Neural progenitor cell (in vitro differentiated cells): ENCODE measurements around the gene SLC4A5. TPM values are rescaled to one million over a fixed set of nuclear protein-coding genes. Genes with fewer than 3 reads are reported as not detected.

Experiments
- DNase-seq: peaks from one replicate; pipeline ENCODE4 v3.0.0-alpha.2; 2016; ENCODE audit warnings: low spot score
- H2AFZ ChIP-seq: fragments of 200-600 bp; sonication (generic); replicated peaks from 2 replicates; pipeline ENCODE4 v1.6.1; 2016; ENCODE audit warnings: antibody characterized with exemption
- H3F3A ChIP-seq: fragments of 200-600 bp; sonication (generic); 2 replicates; pipeline ENCODE4 v1.6.1; 2016; ENCODE audit warnings: antibody characterized with exemption, low read depth
- H3K27ac ChIP-seq: fragments of 200-600 bp; sonication (generic); 2 replicates; pipeline ENCODE4 v1.5.1; 2016; ENCODE audit warnings: mild to moderate bottlenecking
- H3K27me3 ChIP-seq: fragments of 200-600 bp; sonication (generic); 2 replicates; pipeline ENCODE4 v1.6.1; 2016; ENCODE audit warnings: mild to moderate bottlenecking, moderate library complexity
- H3K36me3 ChIP-seq: fragments of 200-600 bp; sonication (generic); 2 replicates; pipeline ENCODE4 v1.5.1; 2016
- H3K4me1 ChIP-seq: fragments of 200-600 bp; sonication (generic); 2 replicates; pipeline ENCODE4 v1.6.1; 2016; ENCODE audit warnings: mixed run types
- H3K4me2 ChIP-seq: fragments of 200-600 bp; sonication (generic); 2 replicates; pipeline ENCODE4 v1.6.1; 2016
- H3K4me3 ChIP-seq: fragments of 200-600 bp; sonication (generic); 2 replicates; pipeline ENCODE4 v1.5.1; 2016
- H3K79me2 ChIP-seq: fragments of 200-600 bp; sonication (generic); 2 replicates; pipeline ENCODE4 v1.6.1; 2016; ENCODE audit warnings: low read depth
- H3K9ac ChIP-seq: fragments of 200-600 bp; sonication (generic); 2 replicates; pipeline ENCODE4 v1.6.1; 2016
- H3K9me3 ChIP-seq: fragments of 200-600 bp; sonication (generic); 2 replicates; pipeline ENCODE4 v1.5.1; 2016; ENCODE audit warnings: low read depth
- H4K20me1 ChIP-seq: fragments of 200-600 bp; sonication (generic); 2 replicates; pipeline ENCODE4 v1.6.1; 2016; ENCODE audit warnings: low read depth
- H3K27ac Mint-ChIP-seq: 3 replicates; pipeline ENCODE4 v1.8.0; 2021; ENCODE audit warnings: mixed read lengths
- H3K27me3 Mint-ChIP-seq: 2 replicates; pipeline ENCODE4 v1.8.0; 2022; ENCODE audit warnings: low read depth, mild to moderate bottlenecking, inconsistent platforms, moderate library complexity, mixed read lengths; ENCODE audit not compliant: insufficient read depth
- H3K36me3 Mint-ChIP-seq: 3 replicates; pipeline ENCODE4 v1.8.0; 2021; ENCODE audit warnings: mixed read lengths
- H3K4me1 Mint-ChIP-seq: 3 replicates; pipeline ENCODE4 v1.8.0; 2021; ENCODE audit warnings: mixed read lengths
- H3K4me3 Mint-ChIP-seq: 3 replicates; pipeline ENCODE4 v1.8.0; 2021; ENCODE audit warnings: mild to moderate bottlenecking, moderate library complexity, mixed read lengths
- H3K9me3 Mint-ChIP-seq: 3 replicates; pipeline ENCODE4 v1.8.0; 2020; ENCODE audit warnings: mixed read lengths
- EZH2 ChIP-seq: fragments of 200-600 bp; sonication (generic); IDR thresholded peaks from 2 replicates; pipeline ENCODE4 v1.6.1; 2017; ENCODE audit warnings: antibody characterized with exemption, mild to moderate bottlenecking, moderate library complexity
- EZH2phosphoT487 ChIP-seq: fragments of 200-600 bp; sonication (generic); IDR thresholded peaks from 2 replicates; pipeline ENCODE4 v1.6.1; 2017; ENCODE audit warnings: antibody characterized with exemption
- total RNA-seq: library from RNA; depleted of rRNA; stranded (reverse); fragments of >200 nt; gene quantifications from 2 replicates; pipeline ENCODE4 v1.2.3, GENCODE V29; 2015; ENCODE audit warnings: low replicate concordance
- TF ChIP-seq, protein P1 (sequence below): fragments of 200-600 bp; sonication (generic); IDR thresholded peaks from 2 replicates; pipeline ENCODE4 v1.5.1; 2017; ENCODE audit warnings: antibody characterized with exemption, mild to moderate bottlenecking

SLC4A5 gene
- total RNA-seq, 1 donor from 2014 or later: 2.0 TPM

DNA sequence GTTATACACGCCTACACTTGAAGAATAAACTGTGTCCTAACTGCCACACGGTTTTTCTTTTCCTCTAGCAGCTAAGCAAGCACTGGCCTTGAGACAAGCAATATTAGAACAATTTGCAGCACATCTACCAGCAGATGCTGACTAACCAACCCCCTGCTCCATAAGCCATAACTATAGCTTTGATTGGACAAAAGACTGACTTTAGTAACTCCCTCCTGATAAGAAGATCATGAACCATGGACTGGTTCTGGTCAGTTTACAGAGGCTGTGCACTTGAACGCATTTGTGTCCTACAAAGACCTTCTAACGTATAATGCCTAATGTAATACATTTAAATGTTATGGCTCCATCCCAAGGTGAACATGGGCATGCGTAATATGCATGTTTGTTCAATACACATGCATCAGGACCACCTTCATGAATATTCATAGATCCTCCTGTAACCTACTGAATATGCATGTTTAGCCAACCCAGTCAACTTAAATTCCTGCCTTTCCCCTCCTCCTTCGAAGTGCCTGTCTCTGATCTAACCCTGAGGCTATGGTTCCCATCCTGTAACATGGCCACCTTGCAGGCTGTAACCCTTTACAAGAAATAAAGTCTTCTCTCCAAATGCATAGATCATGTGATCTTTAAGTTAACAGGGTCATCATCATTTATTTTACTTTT lies 26.5 kb downstream of the SLC4A5 start:
- no peak overlapping the region for H3K4me3 ChIP-seq
- H3K36me3 ChIP-seq: no peaks in the 10 kb centered on the region
- TF ChIP-seq, protein P1, sequence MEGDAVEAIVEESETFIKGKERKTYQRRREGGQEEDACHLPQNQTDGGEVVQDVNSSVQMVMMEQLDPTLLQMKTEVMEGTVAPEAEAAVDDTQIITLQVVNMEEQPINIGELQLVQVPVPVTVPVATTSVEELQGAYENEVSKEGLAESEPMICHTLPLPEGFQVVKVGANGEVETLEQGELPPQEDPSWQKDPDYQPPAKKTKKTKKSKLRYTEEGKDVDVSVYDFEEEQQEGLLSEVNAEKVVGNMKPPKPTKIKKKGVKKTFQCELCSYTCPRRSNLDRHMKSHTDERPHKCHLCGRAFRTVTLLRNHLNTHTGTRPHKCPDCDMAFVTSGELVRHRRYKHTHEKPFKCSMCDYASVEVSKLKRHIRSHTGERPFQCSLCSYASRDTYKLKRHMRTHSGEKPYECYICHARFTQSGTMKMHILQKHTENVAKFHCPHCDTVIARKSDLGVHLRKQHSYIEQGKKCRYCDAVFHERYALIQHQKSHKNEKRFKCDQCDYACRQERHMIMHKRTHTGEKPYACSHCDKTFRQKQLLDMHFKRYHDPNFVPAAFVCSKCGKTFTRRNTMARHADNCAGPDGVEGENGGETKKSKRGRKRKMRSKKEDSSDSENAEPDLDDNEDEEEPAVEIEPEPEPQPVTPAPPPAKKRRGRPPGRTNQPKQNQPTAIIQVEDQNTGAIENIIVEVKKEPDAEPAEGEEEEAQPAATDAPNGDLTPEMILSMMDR: no peak
- TF ChIP-seq EZH2phosphoT487 (no peak), EZH2 (no peak)
- no peaks in the 10 kb centered on the region for H3K4me1 ChIP-seq
- H3K27ac Mint-ChIP-seq: no peak overlapping the region
- H2AFZ ChIP-seq: no peak overlapping the region
- H3K4me1 Mint-ChIP-seq: peaks cover 3% of the 10 kb centered on the region
- H3K9me3 Mint-ChIP-seq: no peaks in the 10 kb centered on the region
- H3K27ac ChIP-seq: no peak overlapping the region
- H4K20me1 ChIP-seq: no peaks in the 10 kb centered on the region
- no peak overlapping the region for H3K9ac ChIP-seq
- no peaks in the 10 kb centered on the region for H3K79me2 ChIP-seq
- H3K27me3 Mint-ChIP-seq: peaks cover 2% of the 10 kb centered on the region
- H3K4me3 Mint-ChIP-seq: no peak overlapping the region
- H3K4me2 ChIP-seq: no peak overlapping the region
- H3K36me3 Mint-ChIP-seq: no peaks in the 10 kb centered on the region
- no peak for DNase-seq
- H3K27me3 ChIP-seq: no peaks in the 10 kb centered on the region
- H3F3A ChIP-seq: no peaks in the 10 kb centered on the region
- H3K9me3 ChIP-seq: no peaks in the 10 kb centered on the region

DNA sequence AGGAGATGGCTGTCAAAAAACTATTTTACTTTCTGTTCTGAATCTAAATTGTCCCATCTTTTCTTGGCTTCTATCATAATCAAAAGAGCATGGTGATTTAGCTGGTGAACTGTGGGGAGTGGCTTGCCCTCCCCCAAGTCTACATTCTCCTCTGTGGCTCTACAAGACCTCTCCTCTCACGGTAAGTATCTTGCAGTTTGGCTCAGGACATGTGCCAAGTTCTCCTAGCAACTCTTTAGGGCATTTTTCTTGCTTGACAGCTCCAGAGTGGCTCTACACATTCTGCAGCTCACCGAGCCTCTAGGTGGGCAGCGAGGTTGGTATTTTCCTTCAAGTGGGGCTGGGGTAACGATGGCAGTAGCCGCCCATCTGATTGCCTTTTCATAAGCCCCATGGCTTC lies 29.1 kb downstream of the SLC4A5 start:
- no peaks in the 10 kb centered on the region for H3K27me3 Mint-ChIP-seq

DNA sequence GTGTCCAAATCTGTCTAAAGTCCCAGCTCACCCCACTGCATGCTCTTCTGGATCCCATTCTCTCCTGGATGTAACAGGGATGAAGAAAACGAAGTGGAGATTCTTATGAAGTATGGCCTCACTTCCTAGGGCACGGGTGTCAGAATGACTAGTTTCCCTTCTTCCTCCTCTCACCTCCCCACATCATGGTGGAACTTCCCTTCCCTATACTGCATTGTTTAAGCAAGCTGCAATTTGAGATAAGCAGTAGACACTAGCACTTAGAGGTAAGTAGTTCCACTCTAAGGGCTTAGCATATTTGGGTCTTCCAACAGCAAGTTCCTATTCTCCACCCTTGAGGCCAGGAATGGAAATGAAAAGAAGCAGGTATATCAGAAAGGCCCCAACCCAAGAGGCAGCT lies 29.7 kb downstream of the SLC4A5 start:
- H3K36me3 Mint-ChIP-seq: no peaks in the 10 kb centered on the region
- H3K9me3 Mint-ChIP-seq: no peaks in the 10 kb centered on the region
- DNase-seq: no peak
- no peak overlapping the region for H3K4me3 ChIP-seq
- no peaks in the 10 kb centered on the region for H3K79me2 ChIP-seq
- H2AFZ ChIP-seq: no peak overlapping the region
- no peak overlapping the region for H3K4me2 ChIP-seq
- no peaks in the 10 kb centered on the region for H3K27me3 Mint-ChIP-seq
- H3K27ac Mint-ChIP-seq: no peak overlapping the region
- H3K36me3 ChIP-seq: no peaks in the 10 kb centered on the region
- no peak overlapping the region for H3K4me3 Mint-ChIP-seq
- no peak overlapping the region for H3K9ac ChIP-seq
- H3K9me3 ChIP-seq: no peaks in the 10 kb centered on the region
- no peaks in the 10 kb centered on the region for H3F3A ChIP-seq
- no peaks in the 10 kb centered on the region for H4K20me1 ChIP-seq
- no peak for TF ChIP-seq EZH2phosphoT487
- TF ChIP-seq, protein P1: no peak
- no peak for TF ChIP-seq EZH2
- no peaks in the 10 kb centered on the region for H3K4me1 ChIP-seq
- peaks cover 3% of the 10 kb centered on the region for H3K4me1 Mint-ChIP-seq
- H3K27me3 ChIP-seq: no peaks in the 10 kb centered on the region
- no peak overlapping the region for H3K27ac ChIP-seq

More for the DNA sequence above, 29.1 kb downstream of the SLC4A5 start:
- H4K20me1 ChIP-seq: no peaks in the 10 kb centered on the region
- no peak overlapping the region for H3K4me3 ChIP-seq
- no peaks in the 10 kb centered on the region for H3F3A ChIP-seq
- no peak overlapping the region for H3K9ac ChIP-seq
- no peak overlapping the region for H2AFZ ChIP-seq
- peaks cover 3% of the 10 kb centered on the region for H3K4me1 Mint-ChIP-seq
- H3K27ac Mint-ChIP-seq: no peak overlapping the region
- H3K4me2 ChIP-seq: no peak overlapping the region
- no peak overlapping the region for H3K4me3 Mint-ChIP-seq
- TF ChIP-seq EZH2 (no peak), EZH2phosphoT487 (no peak)
- TF ChIP-seq, protein P1: no peak
- no peaks in the 10 kb centered on the region for H3K9me3 ChIP-seq
- no peaks in the 10 kb centered on the region for H3K79me2 ChIP-seq
- no peaks in the 10 kb centered on the region for H3K4me1 ChIP-seq
- DNase-seq: no peak
- no peaks in the 10 kb centered on the region for H3K36me3 Mint-ChIP-seq
- H3K27me3 ChIP-seq: no peaks in the 10 kb centered on the region
- no peaks in the 10 kb centered on the region for H3K36me3 ChIP-seq
- H3K9me3 Mint-ChIP-seq: no peaks in the 10 kb centered on the region
- no peak overlapping the region for H3K27ac ChIP-seq
